Activated naive CD4-positive, alpha-beta T cell treated with anti-CD3 and anti-CD28 coated beads for 36 hours (primary cell): Measurements from ENCODE around the gene SAFB. TPM values are rescaled to one million over a fixed set of nuclear protein-coding genes. Genes with fewer than 3 reads are reported as not detected.

Experiments
- CTCF ChIA-PET: fragments of 350-600 bp; sonication (Branson Sonifier 250); formaldehyde crosslinking; loops from one replicate; lab custom pipeline; 2021; ENCODE audit warnings: antibody characterized with exemption; lab: Charles Lee
- DNase-seq: peaks from one replicate; pipeline ENCODE4 v3.0.0-alpha.2; 2020
- H3K27ac Mint-ChIP-seq: one replicate; pipeline ENCODE4 v1.8.0; 2021; ENCODE audit warnings: mild to moderate bottlenecking, mixed read lengths
- H3K27me3 Mint-ChIP-seq: one replicate; pipeline ENCODE4 v1.8.0; 2021; ENCODE audit warnings: low read depth, mixed read lengths
- H3K36me3 Mint-ChIP-seq: one replicate; pipeline ENCODE4 v1.8.0; 2021; ENCODE audit warnings: low read depth, mixed read lengths
- H3K4me1 Mint-ChIP-seq: one replicate; pipeline ENCODE4 v1.8.0; 2021; ENCODE audit warnings: low read depth, mixed read lengths
- H3K4me3 Mint-ChIP-seq: one replicate; pipeline ENCODE4 v1.8.0; 2021; ENCODE audit warnings: mild to moderate bottlenecking, moderate library complexity, mixed read lengths
- H3K9me3 Mint-ChIP-seq: one replicate; pipeline ENCODE4 v1.8.0; 2021; ENCODE audit warnings: mixed read lengths
- intact Hi-C: fragments of 100-400 bp; cut with micrococcal nuclease; formaldehyde crosslinking; loops from one replicate; pipeline ENCODE4 v1.15.1; 2023
- total RNA-seq, 2 experiments: library from RNA; stranded (reverse); gene quantifications; one replicate each; pipeline ENCODE4 v1.2.3, GENCODE V29; 2021

Gene SAFB
- total RNA-seq, 2 experiments from 2014 or later, result 120 to 129 TPM

- CTCF ChIA-PET, result no interaction called here
- intact Hi-C loops, result no loop called here
- H3K4me1 Mint-ChIP-seq, result peaks cover 17% of the 10 kb centered on the region
- H3K27ac Mint-ChIP-seq, result peak overlapping the region; percentile 96
- H3K27me3 Mint-ChIP-seq, result no peaks in the 10 kb centered on the region
- H3K36me3 Mint-ChIP-seq, result peaks cover 49% of the 10 kb centered on the region
- no peak for DNase-seq
- peak overlapping the region; percentile 24 for H3K4me3 Mint-ChIP-seq
- no peaks in the 10 kb centered on the region for H3K9me3 Mint-ChIP-seq
These were observed 70.6 kb downstream of the SAFB start for GRCh38 chr19:5693195-5694166.

- peaks cover 17% of the 10 kb centered on the region for H3K4me1 Mint-ChIP-seq
- peaks cover 55% of the 10 kb centered on the region for H3K36me3 Mint-ChIP-seq
- peak overlapping the region; percentile 9 for H3K4me3 Mint-ChIP-seq
- H3K9me3 Mint-ChIP-seq, result no peaks in the 10 kb centered on the region
- no peak overlapping the region for H3K27ac Mint-ChIP-seq
- intact Hi-C loops, result no loop called here
- H3K27me3 Mint-ChIP-seq, result no peaks in the 10 kb centered on the region
- no peak for DNase-seq
- CTCF ChIA-PET, result no interaction called here
These were observed 71.5 kb downstream of the SAFB start for GRCh38 chr19:5694167-5694955.

GRCh38 chr19:5694956-5695648 is 72.2 kb downstream of the SAFB start:
- DNase-seq, result no peak
- no peak overlapping the region for H3K4me3 Mint-ChIP-seq
- H3K9me3 Mint-ChIP-seq, result no peaks in the 10 kb centered on the region
- H3K27me3 Mint-ChIP-seq, result no peaks in the 10 kb centered on the region
- CTCF ChIA-PET, result no interaction called here
- intact Hi-C loops, result no loop called here
- peaks cover 54% of the 10 kb centered on the region for H3K36me3 Mint-ChIP-seq
- H3K4me1 Mint-ChIP-seq, result peaks cover 14% of the 10 kb centered on the region
- H3K27ac Mint-ChIP-seq, result peak overlapping the region; percentile 46

- Mint-ChIP-seq H3K36me3 (peaks cover 51% of the 10 kb centered on the region), H3K9me3 (no peaks in the 10 kb centered on the region), H3K27ac (no peak overlapping the region), H3K4me1 (peaks cover 14% of the 10 kb centered on the region), H3K27me3 (no peaks in the 10 kb centered on the region), H3K4me3 (no peak overlapping the region)
- intact Hi-C loops, result no loop called here
- CTCF ChIA-PET, result no interaction called here
- no peak for DNase-seq
These were observed 72.8 kb downstream of the SAFB start for GRCh38 chr19:5695649-5696195.

- intact Hi-C loops, result no loop called here
- H3K9me3 Mint-ChIP-seq, result no peaks in the 10 kb centered on the region
- no peak overlapping the region for H3K4me3 Mint-ChIP-seq
- no peaks in the 10 kb centered on the region for H3K27me3 Mint-ChIP-seq
- H3K27ac Mint-ChIP-seq, result peak overlapping the region; percentile 30
- peaks cover 12% of the 10 kb centered on the region for H3K4me1 Mint-ChIP-seq
- CTCF ChIA-PET, result no interaction called here
- no peak for DNase-seq
- peaks cover 50% of the 10 kb centered on the region for H3K36me3 Mint-ChIP-seq
These were observed 73.5 kb downstream of the SAFB start for GRCh38 chr19:5696196-5697021.

GRCh38 chr19:5697022-5697889 is 74.4 kb downstream of the SAFB start:
- Mint-ChIP-seq H3K27me3 (no peaks in the 10 kb centered on the region), H3K27ac (peak overlapping the region; percentile 56)

GRCh38 chr19:5697890-5698634 is 75.2 kb downstream of the SAFB start:
- H3K4me1 Mint-ChIP-seq, result peaks cover 4% of the 10 kb centered on the region
- CTCF ChIA-PET, result interaction anchor here (1.0 kb wide), 1 partner anchor 8 kb away, joined by 4 read pairs; no protein-coding TSS in a partner anchor
- DNase-seq, result no peak
- H3K27ac Mint-ChIP-seq, result no peak overlapping the region
- no peak overlapping the region for H3K4me3 Mint-ChIP-seq
- H3K27me3 Mint-ChIP-seq, result no peaks in the 10 kb centered on the region
- intact Hi-C loops, result no loop called here
- H3K36me3 Mint-ChIP-seq, result peaks cover 41% of the 10 kb centered on the region
- no peaks in the 10 kb centered on the region for H3K9me3 Mint-ChIP-seq

More at GRCh38 chr19:5697022-5697889, 74.4 kb downstream of the SAFB start:
- CTCF ChIA-PET, result no interaction called here
- Mint-ChIP-seq H3K4me1 (peaks cover 9% of the 10 kb centered on the region), H3K9me3 (no peaks in the 10 kb centered on the region), H3K36me3 (peaks cover 46% of the 10 kb centered on the region), H3K4me3 (no peak overlapping the region)
- intact Hi-C loops, result no loop called here
- DNase-seq, result no peak

- CTCF ChIA-PET, result interaction anchor here (1.0 kb wide), 1 partner anchor 9 kb away, joined by 4 read pairs; no protein-coding TSS in a partner anchor
These were observed 75.9 kb downstream of the SAFB start for GRCh38 chr19:5698635-5699422.

GRCh38 chr19:5700455-5701092 is 77.7 kb downstream of the SAFB start:
- H3K4me1 Mint-ChIP-seq, result peaks cover 2% of the 10 kb centered on the region
- DNase-seq, result no peak
- H3K4me3 Mint-ChIP-seq, result no peak overlapping the region
- no peaks in the 10 kb centered on the region for H3K9me3 Mint-ChIP-seq
- intact Hi-C loops, result no loop called here
- H3K27me3 Mint-ChIP-seq, result no peaks in the 10 kb centered on the region
- no peak overlapping the region for H3K27ac Mint-ChIP-seq
- H3K36me3 Mint-ChIP-seq, result peaks cover 41% of the 10 kb centered on the region
- CTCF ChIA-PET, result no interaction called here

More at GRCh38 chr19:5698635-5699422, 75.9 kb downstream of the SAFB start:
- Mint-ChIP-seq H3K4me3 (no peak overlapping the region), H3K4me1 (peaks cover 2% of the 10 kb centered on the region), H3K9me3 (no peaks in the 10 kb centered on the region), H3K27me3 (no peaks in the 10 kb centered on the region), H3K27ac (no peak overlapping the region), H3K36me3 (peaks cover 45% of the 10 kb centered on the region)
- no peak for DNase-seq
- intact Hi-C loops, result no loop called here
